Nephron progenitor cell (in vitro differentiated cells): ENCODE results near the gene PLCL1.

Experiments used
- DNase-seq: peaks from one replicate; pipeline ENCODE4 v3.0.0; 2021
- H3K27ac Mint-ChIP-seq: 2 replicates; pipeline ENCODE4 v1.8.0; 2021; ENCODE audit warnings: mild to moderate bottlenecking, moderate library complexity, mixed read lengths
- H3K27me3 Mint-ChIP-seq: 2 replicates; pipeline ENCODE4 v1.8.0; 2021; ENCODE audit warnings: mild to moderate bottlenecking, low read depth, mixed read lengths; ENCODE audit not compliant: poor library complexity
- H3K36me3 Mint-ChIP-seq: 2 replicates; pipeline ENCODE4 v1.8.0; 2021; ENCODE audit warnings: low read depth, mixed read lengths
- H3K4me1 Mint-ChIP-seq: 2 replicates; pipeline ENCODE4 v1.8.0; 2021; ENCODE audit warnings: mixed read lengths
- H3K4me3 Mint-ChIP-seq: 2 replicates; pipeline ENCODE4 v1.8.0; 2021; ENCODE audit warnings: mild to moderate bottlenecking, moderate library complexity, mixed read lengths
- H3K9me3 Mint-ChIP-seq: 2 replicates; pipeline ENCODE4 v1.8.0; 2021; ENCODE audit warnings: mild to moderate bottlenecking, moderate library complexity, mixed read lengths
- CTCF ChIP-seq: fragments of 200-600 bp; sonication (generic); IDR thresholded peaks from 2 replicates; pipeline ENCODE4 v1.5.0; 2021; ENCODE audit warnings: antibody characterized with exemption

The PLCL1 gene

GRCh38 chr2:197804758-197805714 lies 643 bp downstream of the PLCL1 start:
- peak; percentile 17 for TF ChIP-seq CTCF
- Mint-ChIP-seq H3K36me3 (no peaks in the 10 kb centered on the region), H3K4me1 (peaks cover 17% of the 10 kb centered on the region), H3K9me3 (no peaks in the 10 kb centered on the region), H3K27ac (no peak overlapping the region), H3K27me3 (peaks cover 50% of the 10 kb centered on the region), H3K4me3 (peak overlapping the region; percentile 90)
- DNase-seq: peak; percentile 67

- Mint-ChIP-seq H3K4me3 (peak overlapping the region; percentile 90), H3K27ac (no peak overlapping the region), H3K36me3 (no peaks in the 10 kb centered on the region), H3K9me3 (no peaks in the 10 kb centered on the region), H3K4me1 (peaks cover 16% of the 10 kb centered on the region), H3K27me3 (peaks cover 50% of the 10 kb centered on the region)
- TF ChIP-seq CTCF: no peak
- no peak for DNase-seq
These were observed 1.6 kb downstream of the PLCL1 start for GRCh38 chr2:197805715-197806633.

- TF ChIP-seq CTCF: no peak
- Mint-ChIP-seq H3K9me3 (no peaks in the 10 kb centered on the region), H3K4me3 (no peak overlapping the region), H3K36me3 (no peaks in the 10 kb centered on the region), H3K27me3 (peaks cover 40% of the 10 kb centered on the region), H3K4me1 (peaks cover 12% of the 10 kb centered on the region), H3K27ac (no peak overlapping the region)
- DNase-seq: no peak
These were observed 4.7 kb downstream of the PLCL1 start for GRCh38 chr2:197809064-197809463.

GRCh38 chr2:197810016-197810415 lies 5.6 kb downstream of the PLCL1 start:
- Mint-ChIP-seq H3K4me3 (no peak overlapping the region), H3K36me3 (no peaks in the 10 kb centered on the region), H3K27me3 (peaks cover 36% of the 10 kb centered on the region), H3K9me3 (no peaks in the 10 kb centered on the region), H3K4me1 (peaks cover 9% of the 10 kb centered on the region), H3K27ac (no peak overlapping the region)
- DNase-seq: no peak
- no peak for TF ChIP-seq CTCF

- peaks cover 33% of the 10 kb centered on the region for H3K27me3 Mint-ChIP-seq
- no peak overlapping the region for H3K27ac Mint-ChIP-seq
- peaks cover 7% of the 10 kb centered on the region for H3K4me1 Mint-ChIP-seq
- TF ChIP-seq CTCF: no peak
- H3K4me3 Mint-ChIP-seq: no peak overlapping the region
- no peaks in the 10 kb centered on the region for H3K9me3 Mint-ChIP-seq
- no peak for DNase-seq
- H3K36me3 Mint-ChIP-seq: no peaks in the 10 kb centered on the region
These were observed 6.1 kb downstream of the PLCL1 start for GRCh38 chr2:197810491-197810890.
